K562 (cell line): ENCODE data around the gene SPOCD1. TPM values are rescaled to one million over a fixed set of nuclear protein-coding genes. Genes with fewer than 3 reads are reported as not detected.
A peak's percentile ranks its signal among the peaks of the same experiment; 100 is the strongest.

Experiments
- ATAC-seq: fragments of 200-7000 bp; cut with Tn5 transposase; 3 replicates; pipeline ENCODE4 v1.9.1; 2020; ENCODE audit warnings: moderate library complexity
- BruUV-seq: library from RNA; stranded (reverse); fragments of 400-500 nt; replicated peaks from 2 replicates; lab custom pipeline; 2021; lab: Mats Ljungman, UMichigan
- CTCF ChIA-PET: fragments of 300-600 bp; formaldehyde crosslinking; extraction: SDS; loops from one replicate; lab custom pipeline; 2021; ENCODE audit warnings: low intra/inter-chr PET ratio; lab: Yijun Ruan, JAX
- POLR2A ChIA-PET: fragments of 300-600, 350-650 bp; sonication (Branson Sonifier 250); formaldehyde crosslinking; extraction: SDS; loops from one replicate; lab custom pipeline; 2021; ENCODE audit warnings: antibody characterized with exemption, inconsistent platforms; lab: Yijun Ruan, JAX
- DNase-seq, 4 experiments: peaks; one replicate each; pipeline versions ENCODE4 v3.0.0 to v3.0.0-alpha.2; 2011 to 2018; ENCODE audit warnings: low spot score in 3 of 4, mixed read lengths in 3 of 4; ENCODE audit errors: extremely low read depth in 1 of 4
- FAIRE-seq: peaks from 2 replicates; lab custom pipeline; 2011; peaks lifted over from hg19 to GRCh38; lab: Jason Lieb, UNC
- H2AFZ ChIP-seq: 2 replicates; pipeline ENCODE4 v1.6.0; 2011; ENCODE audit warnings: low read depth, low read length, control low read depth, inconsistent platforms
- H3K27ac ChIP-seq: fragments of 200-600 bp; 3 replicates; pipeline ENCODE4 v1.8.0; 2011; ENCODE audit warnings: low read depth, mild to moderate bottlenecking, control low read depth, inconsistent platforms, low read length, moderate library complexity, mixed read lengths; ENCODE audit errors: extremely low read depth
- H3K27me3 ChIP-seq, 2 experiments: fragments of 300-600 bp in 1 of 2; 2 replicates in 1 of 2; 3 replicates in 1 of 2; pipeline versions ENCODE4 v1.6.0 to v1.8.0; 2011; ENCODE audit warnings: inconsistent platforms in 2 of 2, low read length in 2 of 2, mild to moderate bottlenecking in 1 of 2, mixed read lengths in 1 of 2, moderate library complexity in 1 of 2; ENCODE audit not compliant: control insufficient read depth in 2 of 2, insufficient read depth in 2 of 2
- H3K36me3 ChIP-seq: fragments of 300-600 bp; 3 replicates; pipeline ENCODE4 v1.8.0; 2011; ENCODE audit warnings: mild to moderate bottlenecking, low read length, inconsistent platforms; ENCODE audit not compliant: control insufficient read depth, insufficient read depth
- H3K4me1 ChIP-seq, 2 experiments: fragments of 200-600 bp in 1 of 2; replicated peaks in 1 of 2; 2 replicates in 1 of 2; 3 replicates in 1 of 2; pipeline versions ENCODE4 v1.5.1 to v1.8.0; 2011; ENCODE audit warnings: inconsistent platforms in 2 of 2, low read length in 2 of 2, mild to moderate bottlenecking in 1 of 2, mixed read lengths in 1 of 2, moderate library complexity in 1 of 2; ENCODE audit not compliant: control insufficient read depth in 2 of 2, insufficient read depth in 2 of 2
- H3K4me2 ChIP-seq: 2 replicates; pipeline ENCODE4 v1.6.1; 2011; ENCODE audit warnings: low read length, control low read depth, inconsistent platforms, mixed read lengths; ENCODE audit not compliant: insufficient read depth
- H3K4me3 ChIP-seq: fragments of 200-600 bp; sonication (generic), shearing (Covaris generic); 2 replicates; pipeline ENCODE4 v1.5.1; 2016; ENCODE audit warnings: control low read depth, inconsistent platforms
- H3K79me2 ChIP-seq: fragments of 200-600 bp; 3 replicates; pipeline ENCODE4 v1.8.0; 2011; ENCODE audit warnings: low read length, inconsistent platforms; ENCODE audit not compliant: control insufficient read depth, insufficient read depth
- H3K9ac ChIP-seq, 2 experiments: 2 replicates each; pipeline versions ENCODE4 v1.6.0 to v1.6.1; 2011; ENCODE audit warnings: low read depth in 2 of 2, low read length in 2 of 2, control low read depth in 1 of 2, inconsistent platforms in 1 of 2, mild to moderate bottlenecking in 1 of 2, mixed read lengths in 1 of 2; ENCODE audit not compliant: insufficient read depth in 1 of 2
- H3K9me1 ChIP-seq: one replicate; pipeline ENCODE4 v1.6.0; 2011; ENCODE audit warnings: inconsistent platforms, mild to moderate bottlenecking, low read length, moderate library complexity; ENCODE audit not compliant: control insufficient read depth, insufficient read depth
- H3K9me3 ChIP-seq: replicated peaks from 2 replicates; pipeline ENCODE4 v1.5.1; 2011; ENCODE audit warnings: low read depth, low read length, inconsistent platforms; ENCODE audit not compliant: control insufficient read depth, insufficient read depth
- H4K20me1 ChIP-seq: replicated peaks from 2 replicates; pipeline ENCODE4 v1.6.1; 2011; ENCODE audit warnings: low read length, inconsistent platforms, mixed read lengths; ENCODE audit not compliant: control insufficient read depth, insufficient read depth
- BCOR ChIP-seq: fragments of 450-650 bp; IDR thresholded peaks from 2 replicates; pipeline ENCODE4 v1.6.1; 2016
- KDM1A ChIP-seq, 2 experiments: fragments of 450-650 bp; IDR thresholded peaks; 2 replicates each; pipeline ENCODE4 v1.6.1; 2016; ENCODE audit warnings: mild to moderate bottlenecking in 2 of 2
- RAD51 ChIP-seq: fragments of 450-650 bp; IDR thresholded peaks from 2 replicates; pipeline ENCODE4 v1.7.1; 2016; ENCODE audit warnings: low read depth, mild to moderate bottlenecking, borderline replicate concordance
- RBM25 ChIP-seq: fragments of 200-400 bp; formaldehyde crosslinking; IDR thresholded peaks from 2 replicates; pipeline ENCODE4 v1.6.1; 2018; ENCODE audit warnings: low read length, low read depth, moderate library complexity; ENCODE audit not compliant: severe bottlenecking
- SMARCA5 ChIP-seq: fragments of 450-650 bp; IDR thresholded peaks from 2 replicates; pipeline ENCODE4 v1.6.1; 2016
- ZFP1 ChIP-seq: fragments of 450-650 bp; formaldehyde crosslinking; IDR thresholded peaks from 2 replicates; pipeline ENCODE4 v1.4.0; 2020; ENCODE audit warnings: mild to moderate bottlenecking, mixed read lengths
- ZNF76 ChIP-seq: fragments of 250-450 bp; sonication (Bioruptor Pico); IDR thresholded peaks from 2 replicates; pipeline ENCODE4 v1.4.0; 2020; ENCODE audit warnings: mild to moderate bottlenecking, moderate library complexity, borderline replicate concordance
- WGBS: fragments of 100-300 bp; shearing (Covaris generic); methylation state at CpG from one replicate; pipeline ENCODE4 v1.1.6; 2016; ENCODE audit warnings: low coverage, mixed read lengths; ENCODE audit not compliant: insufficient coverage; ENCODE audit errors: missing lambda C conversion rate; 5-methylcytosine and 5-hydroxymethylcytosine counted together
- in situ Hi-C: fragments of 300-500 bp; cut with MboI; formaldehyde crosslinking; loops from 4 replicates; pipeline ENCODE4 v1.15.0; 2018; ENCODE audit warnings: inconsistent platforms, mixed read lengths
- intact Hi-C: fragments of 100-400 bp; cut with micrococcal nuclease; formaldehyde crosslinking; loops from 2 replicates; pipeline ENCODE4 v1.14.2; 2022
- polyA plus RNA-seq, 8 experiments: library from polyadenylated mRNA; depleted of rRNA in 4 of 8; stranded (reverse) in 5 of 8; unstranded in 3 of 8; fragments of >200 nt; fragmentation: Nextera tagmentation in 2 of 8; fragmentation: Illumina TruSeq in 1 of 8; extraction: Ambion mirVana in 2 of 8; extraction: Trizol in 1 of 8; gene quantifications; 2 replicates each; pipeline versions ENCODE4 v1.2.1 to v1.2.3, GENCODE V29; 2011 to 2014; ENCODE audit warnings: inconsistent platforms in 1 of 8, missing spikeins in 1 of 8
- total RNA-seq, 7 experiments: library from RNA; depleted of rRNA in 6 of 7; stranded (reverse); fragments of >200 nt in 6 of 7; fragmentation: Illumina TruSeq in 2 of 7; extraction: Trizol in 2 of 7; gene quantifications; 2 replicates each; pipeline versions ENCODE4 v1.2.1 to v1.2.3, GENCODE V29; 2011 to 2021; ENCODE audit warnings: low replicate concordance in 1 of 7
- TF ChIP-seq, protein P1 (sequence below): sonication (generic); formaldehyde crosslinking; IDR thresholded peaks from 2 replicates; pipeline ENCODE4 v1.9.0; 2022; ENCODE audit warnings: mild to moderate bottlenecking, missing genetic modification reagents
- TF ChIP-seq, protein P2 (sequence below): sonication (generic); formaldehyde crosslinking; IDR thresholded peaks from 2 replicates; pipeline ENCODE4 v1.5.0; 2020; ENCODE audit warnings: missing genetic modification reagents
- TF ChIP-seq, protein P3 (sequence below): fragments of 200-800 bp; sonication (Bioruptor generic); IDR thresholded peaks from 2 replicates; pipeline ENCODE4 v1.6.1; 2017; ENCODE audit warnings: missing genetic modification characterization, missing compliant biosample characterization

The SPOCD1 gene
- total and polyA plus RNA-seq, 9 of the 15 experiments (the other 6 are each of a cell fraction or from before 2014, with no cell fraction given), result 0.03 to 0.71 (median 0.26) TPM; not detected in 1

DNA sequence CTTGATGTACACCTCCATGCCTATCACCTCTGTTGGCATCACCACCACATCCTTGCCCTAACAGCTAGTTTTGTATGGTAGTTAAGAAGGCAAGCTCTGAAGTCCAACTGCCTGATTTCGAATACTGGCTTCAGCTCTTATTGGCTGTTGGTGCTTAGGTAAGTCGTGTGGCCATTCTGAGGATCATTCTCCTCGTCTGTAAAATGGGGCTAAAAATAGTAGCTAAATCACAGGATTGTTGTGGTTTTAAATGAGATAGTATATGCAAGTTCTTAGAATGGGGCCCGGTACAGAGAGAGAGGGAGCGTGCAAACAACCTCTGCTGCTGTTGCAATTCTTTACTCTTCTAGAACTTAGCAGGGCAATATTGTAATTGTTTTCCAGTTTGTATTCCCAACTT, 20.8 kb upstream of the SPOCD1 start:
- H3K9me1 ChIP-seq, result no peaks in the 10 kb centered on the region
- no peaks in the 10 kb centered on the region for H3K36me3 ChIP-seq
- intact Hi-C loops (no loop called here), in situ Hi-C loops (no loop called here)
- ChIA-PET POLR2A (interaction anchor here (2.8 to 3.2 kb wide), 2 partner anchors 9 kb away, joined by 10 to 11 read pairs; no protein-coding TSS in a partner anchor), CTCF (no interaction called here)
- H2AFZ ChIP-seq, result no peak overlapping the region
- H3K27me3 ChIP-seq, result no peaks in the 10 kb centered on the region; a peak in 1 of 5 replicates
- no peak overlapping the region for H3K9ac ChIP-seq
- FAIRE-seq (no peak), DNase-seq (no peak), ATAC-seq (no peak)
- H3K4me3 ChIP-seq, result no peak overlapping the region
- peaks cover 0 to 2% of the 10 kb centered on the region in 2 experiments; a peak in 2 of 5 replicates for H3K4me1 ChIP-seq
- no peaks in the 10 kb centered on the region for H3K79me2 ChIP-seq
- no peak overlapping the region for H3K4me2 ChIP-seq
- TF ChIP-seq ZNF76 (CRISPR knock-in tag) (no peak), ZFP1 (no peak), SMARCA5 (0 out of 2 replicates have a peak, but pooled peaks have one; percentile 23), RBM25 (peak; percentile 46), BCOR (peak; percentile 51; the same call in 1 of the 2 replicates), KDM1A (IDR thresholded peaks at IDR 0.05) (peak in 1 of 2 experiments; percentile 27; a peak in 1 of 4 replicates)
- BruUV-seq, result no TSS peak
- no peaks in the 10 kb centered on the region for H3K9me3 ChIP-seq
- H4K20me1 ChIP-seq, result no peaks in the 10 kb centered on the region
- no peak overlapping the region for H3K27ac ChIP-seq
- 6% methylated on average over 5 of the region's 5 CpGs for WGBS

DNA sequence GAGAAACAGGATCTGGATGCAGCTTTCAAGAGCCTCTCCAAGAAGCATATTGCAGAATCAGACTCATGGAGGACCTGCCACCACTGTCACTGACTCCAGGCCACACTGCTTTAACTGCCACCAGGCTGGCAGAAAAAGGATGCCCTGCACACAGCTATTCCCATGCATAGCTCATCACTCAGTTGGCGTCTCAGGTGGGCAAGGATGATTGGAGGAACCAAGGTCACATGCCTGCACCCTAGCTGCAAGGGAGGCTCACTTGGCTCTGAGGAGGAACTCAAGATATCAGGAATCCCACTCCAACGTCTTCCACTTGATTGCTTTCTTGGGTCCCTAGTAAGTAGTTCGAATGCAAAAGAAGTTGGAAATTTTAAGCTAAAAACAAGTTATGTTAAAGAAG, 19.6 kb upstream of the SPOCD1 start:
- H3K9ac ChIP-seq, result no peak overlapping the region
- no peaks in the 10 kb centered on the region for H3K9me3 ChIP-seq
- H3K36me3 ChIP-seq, result no peaks in the 10 kb centered on the region
- peaks cover 2 to 5% of the 10 kb centered on the region in 2 experiments; a peak in 3 of 5 replicates for H3K4me1 ChIP-seq
- H2AFZ ChIP-seq, result no peak overlapping the region
- H3K27ac ChIP-seq, result no peak overlapping the region
- H4K20me1 ChIP-seq, result no peaks in the 10 kb centered on the region
- no peak for DNase-seq
- ChIA-PET POLR2A (interaction anchor here (0.9 to 3.2 kb wide), 5 partner anchors 8 to 69 kb away, joined by 3 to 11 read pairs (median 6); partner anchors contain the start of gene SPOCD1), CTCF (no interaction called here)
- WGBS, result 14% methylated on average over 3 of the region's 3 CpGs
- no peak overlapping the region for H3K4me3 ChIP-seq
- H3K27me3 ChIP-seq, result no peaks in the 10 kb centered on the region; a peak in 1 of 5 replicates
- no peak overlapping the region for H3K4me2 ChIP-seq
- BruUV-seq, result no TSS peak
- intact Hi-C loops (no loop called here), in situ Hi-C loops (no loop called here)
- no peak for FAIRE-seq
- no peak for ATAC-seq
- TF ChIP-seq RAD51, result peak; percentile 9; the same call in 1 of the 2 replicates
- TF ChIP-seq, protein P1, sequence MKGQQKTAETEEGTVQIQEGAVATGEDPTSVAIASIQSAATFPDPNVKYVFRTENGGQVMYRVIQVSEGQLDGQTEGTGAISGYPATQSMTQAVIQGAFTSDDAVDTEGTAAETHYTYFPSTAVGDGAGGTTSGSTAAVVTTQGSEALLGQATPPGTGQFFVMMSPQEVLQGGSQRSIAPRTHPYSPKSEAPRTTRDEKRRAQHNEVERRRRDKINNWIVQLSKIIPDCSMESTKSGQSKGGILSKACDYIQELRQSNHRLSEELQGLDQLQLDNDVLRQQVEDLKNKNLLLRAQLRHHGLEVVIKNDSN (CRISPR knock-in tag), result peak; percentile 70
- TF ChIP-seq, protein P2, sequence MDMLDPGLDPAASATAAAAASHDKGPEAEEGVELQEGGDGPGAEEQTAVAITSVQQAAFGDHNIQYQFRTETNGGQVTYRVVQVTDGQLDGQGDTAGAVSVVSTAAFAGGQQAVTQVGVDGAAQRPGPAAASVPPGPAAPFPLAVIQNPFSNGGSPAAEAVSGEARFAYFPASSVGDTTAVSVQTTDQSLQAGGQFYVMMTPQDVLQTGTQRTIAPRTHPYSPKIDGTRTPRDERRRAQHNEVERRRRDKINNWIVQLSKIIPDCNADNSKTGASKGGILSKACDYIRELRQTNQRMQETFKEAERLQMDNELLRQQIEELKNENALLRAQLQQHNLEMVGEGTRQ (CRISPR knock-in tag), result peak; percentile 47
- TF ChIP-seq, protein P3, sequence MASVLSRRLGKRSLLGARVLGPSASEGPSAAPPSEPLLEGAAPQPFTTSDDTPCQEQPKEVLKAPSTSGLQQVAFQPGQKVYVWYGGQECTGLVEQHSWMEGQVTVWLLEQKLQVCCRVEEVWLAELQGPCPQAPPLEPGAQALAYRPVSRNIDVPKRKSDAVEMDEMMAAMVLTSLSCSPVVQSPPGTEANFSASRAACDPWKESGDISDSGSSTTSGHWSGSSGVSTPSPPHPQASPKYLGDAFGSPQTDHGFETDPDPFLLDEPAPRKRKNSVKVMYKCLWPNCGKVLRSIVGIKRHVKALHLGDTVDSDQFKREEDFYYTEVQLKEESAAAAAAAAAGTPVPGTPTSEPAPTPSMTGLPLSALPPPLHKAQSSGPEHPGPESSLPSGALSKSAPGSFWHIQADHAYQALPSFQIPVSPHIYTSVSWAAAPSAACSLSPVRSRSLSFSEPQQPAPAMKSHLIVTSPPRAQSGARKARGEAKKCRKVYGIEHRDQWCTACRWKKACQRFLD (CRISPR knock-in tag), result no peak
- no peaks in the 10 kb centered on the region for H3K9me1 ChIP-seq
- H3K79me2 ChIP-seq, result no peaks in the 10 kb centered on the region
